Measurements from ENCODE around the gene OR6M1. TPM values are rescaled to one million over a fixed set of nuclear protein-coding genes. Genes with fewer than 3 reads are reported as not detected.

Gene OR6M1
- total and polyA plus RNA-seq, 2 of the 4 experiments (the other 2 are of a cell fraction), result not detected

DNA sequence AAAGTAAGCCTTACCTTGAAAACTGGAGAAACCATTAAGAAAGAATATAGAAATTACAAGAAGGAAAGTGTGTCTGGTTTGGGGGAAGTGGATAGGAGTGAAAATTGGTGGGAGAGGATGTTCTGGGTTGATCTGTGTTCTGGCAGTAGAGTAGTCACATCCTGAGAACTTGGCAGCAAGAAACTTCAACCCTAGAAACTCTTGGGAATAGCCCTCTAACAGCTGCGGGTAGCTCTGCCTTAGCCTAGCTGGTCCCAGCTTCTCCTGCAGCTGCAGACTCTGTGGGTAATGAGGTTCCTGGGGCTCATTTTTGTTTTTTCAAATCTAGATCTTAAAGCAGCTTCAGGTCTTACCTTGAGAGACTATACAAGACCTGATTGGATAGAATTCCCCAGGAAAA is 27.6 kb downstream of the OR6M1 start:
- Histone ChIP-seq H2BK5ac (ENCODE audit: low read depth, low read length, poor library complexity, severe bottlenecking) (no peak overlapping the region), H3K23ac (ENCODE audit: low read depth, low read length) (no peak overlapping the region), H3K18ac (ENCODE audit: low read depth, low read length) (no peak overlapping the region), H4K5ac (ENCODE audit: low read depth, low read length) (no peak overlapping the region), H3K4me3 (ENCODE audit: insufficient read depth, low read depth, low read length) (no peak overlapping the region), H2AFZ (replicated peaks; ENCODE audit: low read length, poor library complexity) (no peak overlapping the region), H3K4ac (ENCODE audit: low read depth, low read length) (no peak overlapping the region), H3K9me3 (ENCODE audit: control insufficient read depth, insufficient read depth, low read length) (no peaks in the 10 kb centered on the region), H4K91ac (ENCODE audit: insufficient read depth, low read depth, low read length) (no peak overlapping the region), H3K36me3 (ENCODE audit: control insufficient read depth, insufficient read depth, low read length) (no peaks in the 10 kb centered on the region), H3K4me1 (ENCODE audit: control insufficient read depth, insufficient read depth, low read length) (no peaks in the 10 kb centered on the region), H3K14ac (replicated peaks; ENCODE audit: low read depth, low read length) (no peak overlapping the region), H4K20me1 (ENCODE audit: insufficient read depth, low read length) (no peaks in the 10 kb centered on the region), H2BK120ac (ENCODE audit: low read depth, low read length) (no peak overlapping the region), H2AK5ac (ENCODE audit: low read depth, low read length) (no peak overlapping the region), H3K27me3 (ENCODE audit: control insufficient read depth, insufficient read depth, low read length) (no peaks in the 10 kb centered on the region; the same call in 1 of the 2 replicates), H3K4me2 (ENCODE audit: low read depth, low read length) (no peak overlapping the region), H4K8ac (ENCODE audit: low read depth in 2 of 2, low read length in 2 of 2) (no peak overlapping the region), H3K56ac (ENCODE audit: extremely low read depth, insufficient read depth, low read length) (no peak overlapping the region), H2BK15ac (ENCODE audit: low read depth, low read length) (no peak overlapping the region), H3K27ac (ENCODE audit: insufficient read depth, low read length) (no peak overlapping the region), H2BK20ac (ENCODE audit: low read depth, low read length) (no peak overlapping the region), H3K9ac (ENCODE audit: low read depth, low read length) (no peak overlapping the region), H2AK9ac (replicated peaks; ENCODE audit: low read depth, low read length, poor library complexity) (no peak overlapping the region), H3K9me1 (ENCODE audit: insufficient read depth, low read length) (no peaks in the 10 kb centered on the region), H3K79me1 (ENCODE audit: low read depth in 1 of 2, low read length in 2 of 2) (no peaks in the 10 kb centered on the region)
- intact Hi-C loops (cut with micrococcal nuclease), result no loop called here
- ChIA-PET CTCF (no interaction called here), POLR2A (ENCODE audit: unreplicated experiment) (no interaction called here)
- ATAC-seq (ENCODE audit: low read depth) (no peak), DNase-seq (no peak)
- BruUV-seq (replicated peaks), result no TSS peak
- dilution Hi-C loops (cut with HindIII; ENCODE audit: low sequenced_read_pairs, unreplicated experiment), result no loop called here
- WGBS, 2 experiments (ENCODE audit: extremely low coverage in 2 of 2, insufficient read length in 1 of 2), result no CpG with 5 or more reads among the region's 1 CpG
- TF ChIP-seq RAD21 (IDR thresholded peaks at IDR 0.05; ENCODE audit: low read length), result no peak
- TF ChIP-seq, protein P1, sequence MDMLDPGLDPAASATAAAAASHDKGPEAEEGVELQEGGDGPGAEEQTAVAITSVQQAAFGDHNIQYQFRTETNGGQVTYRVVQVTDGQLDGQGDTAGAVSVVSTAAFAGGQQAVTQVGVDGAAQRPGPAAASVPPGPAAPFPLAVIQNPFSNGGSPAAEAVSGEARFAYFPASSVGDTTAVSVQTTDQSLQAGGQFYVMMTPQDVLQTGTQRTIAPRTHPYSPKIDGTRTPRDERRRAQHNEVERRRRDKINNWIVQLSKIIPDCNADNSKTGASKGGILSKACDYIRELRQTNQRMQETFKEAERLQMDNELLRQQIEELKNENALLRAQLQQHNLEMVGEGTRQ (IDR thresholded peaks at IDR 0.05; ENCODE audit: low read depth, low read length), result no peak
- TF ChIP-seq, protein P2, sequence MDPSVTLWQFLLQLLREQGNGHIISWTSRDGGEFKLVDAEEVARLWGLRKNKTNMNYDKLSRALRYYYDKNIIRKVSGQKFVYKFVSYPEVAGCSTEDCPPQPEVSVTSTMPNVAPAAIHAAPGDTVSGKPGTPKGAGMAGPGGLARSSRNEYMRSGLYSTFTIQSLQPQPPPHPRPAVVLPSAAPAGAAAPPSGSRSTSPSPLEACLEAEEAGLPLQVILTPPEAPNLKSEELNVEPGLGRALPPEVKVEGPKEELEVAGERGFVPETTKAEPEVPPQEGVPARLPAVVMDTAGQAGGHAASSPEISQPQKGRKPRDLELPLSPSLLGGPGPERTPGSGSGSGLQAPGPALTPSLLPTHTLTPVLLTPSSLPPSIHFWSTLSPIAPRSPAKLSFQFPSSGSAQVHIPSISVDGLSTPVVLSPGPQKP (IDR thresholded peaks at IDR 0.05; ENCODE audit: borderline replicate concordance, low read depth, low read length), result no peak
- no peak for TF ChIP-seq SMC3 (IDR thresholded peaks at IDR 0.05; ENCODE audit: low read depth, low read length)
- no peak for TF ChIP-seq CHD1 (IDR thresholded peaks at IDR 0.05; ENCODE audit: low read depth, low read length)
- no peak for TF ChIP-seq MAFK (IDR thresholded peaks at IDR 0.05; ENCODE audit: low read depth, low read length)
- in situ Hi-C loops (cut with MboI; ENCODE audit: low sequenced_read_pairs), result no loop called here
